Measurements from ENCODE around the gene SEMA3B. TPM values are rescaled to one million over a fixed set of nuclear protein-coding genes. Genes with fewer than 3 reads are reported as not detected.

The SEMA3B gene
- polyA plus RNA-seq, 1 donor (not counting 4 experiments of a cell fraction or from before 2014, with no cell fraction given): 0.58 TPM

DNA sequence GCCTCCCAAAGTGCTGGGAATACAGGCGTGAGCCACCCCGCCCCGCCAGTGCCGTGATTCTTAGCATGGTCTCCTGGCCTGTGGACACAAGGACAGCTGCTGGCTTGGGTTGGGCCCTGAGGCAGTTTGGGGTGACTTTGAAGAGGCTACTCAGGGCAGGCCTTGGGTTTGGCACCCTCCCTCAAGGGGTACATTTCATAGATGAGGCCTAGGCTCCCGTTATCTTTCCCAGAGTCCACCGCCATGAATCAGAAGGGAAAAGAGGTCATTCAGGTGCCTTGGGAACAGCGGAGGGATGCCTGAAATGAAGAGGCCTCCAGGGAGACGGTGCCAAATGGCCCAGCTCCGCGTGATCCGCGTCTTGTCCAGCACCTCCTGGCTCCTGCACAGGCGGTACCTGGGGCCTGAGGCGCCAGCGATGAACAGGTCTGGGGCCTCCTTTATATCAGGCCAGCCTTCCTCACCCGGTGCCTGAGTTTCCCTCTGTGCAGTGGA is 23.6 kb upstream of the SEMA3B start:
- FAIRE-seq: no peak
- TF ChIP-seq CTCF (optimal IDR thresholded peaks at IDR 0.05 in 1 of 3, IDR thresholded peaks at IDR 0.05 in 1 of 3, conservative IDR thresholded peaks at IDR 0.05 in 1 of 3; ENCODE audit: extremely low read depth in 1 of 3, insufficient read depth in 2 of 3, low read length in 3 of 3) (no peak), EZH2 (IDR thresholded peaks at IDR 0.05; ENCODE audit: low read length) (no peak)
- Histone ChIP-seq H3K27ac (ENCODE audit: control insufficient read depth, insufficient read depth, low read length) (peak overlapping the region; percentile 86), H3K36me3 (ENCODE audit: control insufficient read depth in 2 of 2, extremely low read depth in 1 of 2, insufficient read depth in 2 of 2, low read length in 2 of 2) (peaks cover 12 to 23% of the 10 kb centered on the region in 2 experiments), H3K9me1 (ENCODE audit: control insufficient read depth, extremely low read depth, insufficient read depth, low read length) (peaks cover 3% of the 10 kb centered on the region), H3K27me3 (ENCODE audit: control insufficient read depth, extremely low read depth, insufficient read depth, low read length) (no peaks in the 10 kb centered on the region), H3K79me2 (ENCODE audit: control insufficient read depth, insufficient read depth, low read length) (peaks cover 85% of the 10 kb centered on the region), H3K9ac (ENCODE audit: control insufficient read depth, extremely low read depth, insufficient read depth, low read length) (peak overlapping the region; percentile 76), H2AFZ (ENCODE audit: control insufficient read depth, low read length) (no peak overlapping the region), H3K4me1 (ENCODE audit: control insufficient read depth, extremely low read depth, insufficient read depth, low read length) (peaks cover 71% of the 10 kb centered on the region), H3K4me3 (ENCODE audit: control insufficient read depth in 2 of 3, extremely low read depth in 1 of 3, insufficient read depth in 2 of 3, low read depth in 1 of 3, low read length in 3 of 3) (peak overlapping the region in 1 of 3 experiments; percentile 61), H3K4me2 (ENCODE audit: control insufficient read depth, extremely low read depth, insufficient read depth, low read depth, low read length) (peak overlapping the region; percentile 85), H3K9me3 (ENCODE audit: control insufficient read depth, low read depth, low read length) (no peaks in the 10 kb centered on the region), H4K20me1 (ENCODE audit: control insufficient read depth, extremely low read depth, insufficient read depth, low read length) (peaks cover 17% of the 10 kb centered on the region)
- dilution Hi-C loops (cut with MboI; ENCODE audit: extremely low pct_ligation_motif_present, low sequenced_read_pairs): no loop called here
- DNase-seq (ENCODE audit: low read depth, low spot score): no peak

GRCh38 chr3:50245831-50246516 is 23.0 kb upstream of the SEMA3B start:
- FAIRE-seq: no peak

More at GRCh38 chr3:50245831-50246516, 23.0 kb upstream of the SEMA3B start:
- H3K36me3 ChIP-seq (ENCODE audit: control insufficient read depth in 2 of 2, extremely low read depth in 1 of 2, insufficient read depth in 2 of 2, low read length in 2 of 2): peaks cover 13 to 27% of the 10 kb centered on the region in 2 experiments
- H3K4me2 ChIP-seq (ENCODE audit: control insufficient read depth, extremely low read depth, insufficient read depth, low read depth, low read length): peak overlapping the region; percentile 85
- dilution Hi-C loops (cut with MboI; ENCODE audit: extremely low pct_ligation_motif_present, low sequenced_read_pairs): no loop called here
- no peaks in the 10 kb centered on the region for H3K27me3 ChIP-seq (ENCODE audit: control insufficient read depth, extremely low read depth, insufficient read depth, low read length)
- H2AFZ ChIP-seq (ENCODE audit: control insufficient read depth, low read length): peak overlapping the region; percentile 20
- peaks cover 70% of the 10 kb centered on the region for H3K4me1 ChIP-seq (ENCODE audit: control insufficient read depth, extremely low read depth, insufficient read depth, low read length)
- no peak for TF ChIP-seq EZH2 (IDR thresholded peaks at IDR 0.05; ENCODE audit: low read length)
- TF ChIP-seq CTCF (optimal IDR thresholded peaks at IDR 0.05 in 1 of 3, IDR thresholded peaks at IDR 0.05 in 1 of 3, conservative IDR thresholded peaks at IDR 0.05 in 1 of 3; ENCODE audit: extremely low read depth in 1 of 3, insufficient read depth in 2 of 3, low read length in 3 of 3): peak in 2 of 3 experiments; percentile 94 to 97
- H3K9me1 ChIP-seq (ENCODE audit: control insufficient read depth, extremely low read depth, insufficient read depth, low read length): peaks cover 3% of the 10 kb centered on the region
- H3K9ac ChIP-seq (ENCODE audit: control insufficient read depth, extremely low read depth, insufficient read depth, low read length): peak overlapping the region; percentile 76
- peaks cover 85% of the 10 kb centered on the region for H3K79me2 ChIP-seq (ENCODE audit: control insufficient read depth, insufficient read depth, low read length)
- H3K4me3 ChIP-seq (ENCODE audit: control insufficient read depth in 2 of 3, extremely low read depth in 1 of 3, insufficient read depth in 2 of 3, low read depth in 1 of 3, low read length in 3 of 3): peak overlapping the region in 2 of 3 experiments; percentile 44 to 61
- no peak for DNase-seq (ENCODE audit: low read depth, low spot score)
- H3K9me3 ChIP-seq (ENCODE audit: control insufficient read depth, low read depth, low read length): no peaks in the 10 kb centered on the region
- H3K27ac ChIP-seq (ENCODE audit: control insufficient read depth, insufficient read depth, low read length): peak overlapping the region; percentile 86
- H4K20me1 ChIP-seq (ENCODE audit: control insufficient read depth, extremely low read depth, insufficient read depth, low read length): peaks cover 18% of the 10 kb centered on the region

All from keratinocyte (primary cell).